ENCODE results near the gene PRKG1. TPM values are rescaled to one million over a fixed set of nuclear protein-coding genes. Genes with fewer than 3 reads are reported as not detected.

The PRKG1 gene
- total RNA-seq, 1 experiment from 2014 or later = 10.4 TPM

GRCh38 chr10:52268790-52269189 is 1194.5 kb downstream of the PRKG1 start:
- Histone ChIP-seq H2AK5ac (ENCODE audit: insufficient read length, low read length) (no peak overlapping the region), H3K79me2 (ENCODE audit: insufficient read depth, low read length) (no peaks in the 10 kb centered on the region), H3K9me3 (ENCODE audit: control insufficient read depth, low read depth, low read length) (no peaks in the 10 kb centered on the region), H3K4me2 (ENCODE audit: insufficient read depth, insufficient read length, low read length) (no peak overlapping the region), H4K8ac (replicated peaks; ENCODE audit: insufficient read length, low read depth, low read length) (no peak overlapping the region), H4K5ac (ENCODE audit: insufficient read length, low read depth, low read length) (no peak overlapping the region), H2BK15ac (ENCODE audit: low read depth, low read length) (no peak overlapping the region), H4K91ac (ENCODE audit: insufficient read length, low read depth, low read length) (no peak overlapping the region), H3T11ph (ENCODE audit: low read length) (no peak overlapping the region), H3K23ac (ENCODE audit: insufficient read length, low read depth, low read length) (no peak overlapping the region), H3K79me1 (ENCODE audit: insufficient read depth, low read depth, low read length, poor library complexity, severe bottlenecking) (no peaks in the 10 kb centered on the region), H4K20me1 (ENCODE audit: control insufficient read depth, insufficient read depth, insufficient read length) (no peaks in the 10 kb centered on the region), H3K9ac (ENCODE audit: extremely low read depth, insufficient read length, low read length) (no peak overlapping the region), H3K4ac (ENCODE audit: low read depth, low read length) (no peak overlapping the region), H3K27ac (ENCODE audit: insufficient read length, low read depth, low read length) (no peak overlapping the region), H2BK12ac (ENCODE audit: insufficient read length, low read depth, low read length) (no peak overlapping the region), H3K4me1 (ENCODE audit: insufficient read depth, low read length) (peaks cover 2% of the 10 kb centered on the region; the same call in 1 of the 2 replicates), H3K27me3 (ENCODE audit: insufficient read depth, low read length) (no peaks in the 10 kb centered on the region), H2AFZ (ENCODE audit: low read length) (no peak overlapping the region), H3K18ac (ENCODE audit: insufficient read length, low read depth, low read length) (no peak overlapping the region), H2BK5ac (ENCODE audit: insufficient read length, low read length) (no peak overlapping the region), H3K14ac (ENCODE audit: insufficient read depth, low read length) (no peak overlapping the region), H3K23me2 (ENCODE audit: insufficient read length, low read depth, low read length, poor library complexity, severe bottlenecking) (no peaks in the 10 kb centered on the region), H2BK20ac (ENCODE audit: low read depth, low read length, poor library complexity, severe bottlenecking) (no peak overlapping the region), H2BK120ac (ENCODE audit: low read depth, low read length, poor library complexity, severe bottlenecking) (no peak overlapping the region), H3K56ac (ENCODE audit: insufficient read length, low read depth, low read length) (no peak overlapping the region)
- Mint-ChIP-seq H3K36me3 (ENCODE audit: insufficient read depth in 1 of 3, low read depth in 3 of 3) (no peaks in the 10 kb centered on the region), H3K27me3 (ENCODE audit: low read depth) (no peaks in the 10 kb centered on the region), H3K4me3 (no peak overlapping the region), H3K4me1 (peaks cover 12 to 17% of the 10 kb centered on the region in 2 experiments), H3K27ac (no peak overlapping the region), H3K9me3 (no peaks in the 10 kb centered on the region)
- TF ChIP-seq CTCF (conservative IDR thresholded peaks at IDR 0.05) = no peak
- WGBS (ENCODE audit: extremely low coverage, insufficient read length, low lambda C conversion rate) = no CpG with 5 or more reads among the region's 2 CpGs
- no peak for DNase-seq

All from H9 (cell line).